HepG2 (cell line): ENCODE measurements around the gene SMC1B. TPM values are rescaled to one million over a fixed set of nuclear protein-coding genes. Genes with fewer than 3 reads are reported as not detected.

Source experiments
- ATF1 ChIP-seq: IDR thresholded peaks from 2 replicates; pipeline ENCODE4 v1.6.1; 2016; ENCODE audit warnings: mild to moderate bottlenecking, control low read depth
- ATF7 ChIP-seq, 2 experiments: fragments of 450-650 bp in 1 of 2; sonication (generic) in 1 of 2; formaldehyde crosslinking in 1 of 2; IDR thresholded peaks; 2 replicates each; pipeline versions ENCODE4 v1.4.0 to v1.6.1; 2016 to 2020; ENCODE audit warnings: antibody characterized with exemption in 1 of 2, mild to moderate bottlenecking in 1 of 2, missing genetic modification reagents in 1 of 2
- ERF ChIP-seq: IDR thresholded peaks from 2 replicates; pipeline ENCODE4 v1.6.1; 2018; ENCODE audit warnings: missing biosample characterization, missing genetic modification reagents
- GTF2F1 ChIP-seq: fragments of 150-350 bp; IDR thresholded peaks from 2 replicates; pipeline ENCODE4 v1.6.1; 2014; ENCODE audit warnings: low read length
- HNRNPH1 ChIP-seq: fragments of 200-400 bp; formaldehyde crosslinking; optimal IDR thresholded peaks from 2 replicates; pipeline ENCODE3; 2017; ENCODE audit warnings: mild to moderate bottlenecking, low read depth, low read length
- ISL2 ChIP-seq: sonication (generic); formaldehyde crosslinking; IDR thresholded peaks from 2 replicates; pipeline ENCODE4 v1.5.0; 2020; ENCODE audit warnings: missing genetic modification reagents
- RBAK ChIP-seq: sonication (generic); formaldehyde crosslinking; IDR thresholded peaks from 2 replicates; pipeline ENCODE4 v1.5.1; 2020; ENCODE audit warnings: mild to moderate bottlenecking, missing genetic modification reagents
- RFXANK ChIP-seq: IDR thresholded peaks from 2 replicates; pipeline ENCODE4 v1.6.1; 2016
- TCF12 ChIP-seq, 2 experiments: fragments of 450-650 bp in 1 of 2; sonication (generic) in 1 of 2; formaldehyde crosslinking in 1 of 2; IDR thresholded peaks; 2 replicates each; pipeline versions ENCODE4 v1.6.1 to v1.8.0; 2017 to 2022; ENCODE audit warnings: antibody characterized with exemption in 1 of 2, mild to moderate bottlenecking in 1 of 2, missing genetic modification reagents in 1 of 2, moderate library complexity in 1 of 2
- TEAD2 ChIP-seq: sonication (generic); formaldehyde crosslinking; IDR thresholded peaks from 2 replicates; pipeline ENCODE4 v1.9.0; 2021; ENCODE audit warnings: missing genetic modification reagents
- ZNF557 ChIP-seq: sonication (generic); formaldehyde crosslinking; IDR thresholded peaks from 2 replicates; pipeline ENCODE4 v1.4.0; 2020; ENCODE audit warnings: missing genetic modification reagents
- ZNF713 ChIP-seq: sonication (generic); formaldehyde crosslinking; IDR thresholded peaks from 2 replicates; pipeline ENCODE4 v1.4.0; 2020; ENCODE audit warnings: mild to moderate bottlenecking, missing genetic modification reagents
- ZNF746 ChIP-seq: sonication (generic); formaldehyde crosslinking; IDR thresholded peaks from 2 replicates; pipeline ENCODE4 v1.8.0; 2022; ENCODE audit warnings: mild to moderate bottlenecking, missing genetic modification reagents
- ZNF850 ChIP-seq: sonication (generic); formaldehyde crosslinking; conservative IDR thresholded peaks from 2 replicates; pipeline ENCODE4 v1.9.0; 2021; ENCODE audit warnings: mild to moderate bottlenecking, missing genetic modification reagents
- polyA plus RNA-seq, 8 experiments: library from polyadenylated mRNA; depleted of rRNA in 3 of 8; stranded (reverse) in 7 of 8; unstranded in 1 of 8; fragments of >200 nt; fragmentation: Illumina TruSeq in 4 of 8; extraction: Trizol in 4 of 8; gene quantifications; 2 replicates each; pipeline versions ENCODE4 v1.2.1 to v1.2.3, GENCODE V29; 2011 to 2016; ENCODE audit warnings: low read depth in 4 of 8, missing spikeins in 1 of 8, mixed read lengths in 1 of 8; ENCODE audit not compliant: insufficient read depth in 1 of 8
- total RNA-seq, 5 experiments: library from RNA; depleted of rRNA; stranded (reverse); fragments of >200 nt; fragmentation: Illumina TruSeq; extraction: Trizol; gene quantifications; 2 replicates each; pipeline ENCODE4 v1.2.3, GENCODE V29; 2016; ENCODE audit warnings: low read depth in 1 of 5
- TF ChIP-seq, protein P1 (sequence below): sonication (generic); formaldehyde crosslinking; IDR thresholded peaks from 2 replicates; pipeline ENCODE4 v1.5.1; 2020; ENCODE audit warnings: missing genetic modification reagents, mild to moderate bottlenecking, borderline replicate concordance
- TF ChIP-seq, protein P2 (sequence below): sonication (generic); formaldehyde crosslinking; IDR thresholded peaks from 2 replicates; pipeline ENCODE4 v1.5.1; 2020; ENCODE audit warnings: mild to moderate bottlenecking, missing genetic modification reagents, borderline replicate concordance
- TF ChIP-seq, protein P3 (sequence below): sonication (generic); formaldehyde crosslinking; IDR thresholded peaks from 2 replicates; pipeline ENCODE4 v1.8.0; 2022; ENCODE audit warnings: mild to moderate bottlenecking, missing genetic modification reagents
- TF ChIP-seq, protein P4 (sequence below): sonication (generic); formaldehyde crosslinking; IDR thresholded peaks from 2 replicates; pipeline ENCODE4 v1.5.1; 2020; ENCODE audit warnings: missing genetic modification reagents, mild to moderate bottlenecking, borderline replicate concordance
- TF ChIP-seq, protein P5 (sequence below): sonication (generic); formaldehyde crosslinking; conservative IDR thresholded peaks from 2 replicates; pipeline ENCODE4 v1.8.0; 2022; ENCODE audit warnings: missing genetic modification reagents
- TF ChIP-seq, protein P6 (sequence below): sonication (generic); formaldehyde crosslinking; IDR thresholded peaks from 2 replicates; pipeline ENCODE4 v1.5.0; 2020; ENCODE audit warnings: missing genetic modification reagents, mild to moderate bottlenecking, borderline replicate concordance

The SMC1B gene
- total and polyA plus RNA-seq, 2 of the 13 experiments (the other 11 are each of a cell fraction or from before 2014, with no cell fraction given): not detected

DNA sequence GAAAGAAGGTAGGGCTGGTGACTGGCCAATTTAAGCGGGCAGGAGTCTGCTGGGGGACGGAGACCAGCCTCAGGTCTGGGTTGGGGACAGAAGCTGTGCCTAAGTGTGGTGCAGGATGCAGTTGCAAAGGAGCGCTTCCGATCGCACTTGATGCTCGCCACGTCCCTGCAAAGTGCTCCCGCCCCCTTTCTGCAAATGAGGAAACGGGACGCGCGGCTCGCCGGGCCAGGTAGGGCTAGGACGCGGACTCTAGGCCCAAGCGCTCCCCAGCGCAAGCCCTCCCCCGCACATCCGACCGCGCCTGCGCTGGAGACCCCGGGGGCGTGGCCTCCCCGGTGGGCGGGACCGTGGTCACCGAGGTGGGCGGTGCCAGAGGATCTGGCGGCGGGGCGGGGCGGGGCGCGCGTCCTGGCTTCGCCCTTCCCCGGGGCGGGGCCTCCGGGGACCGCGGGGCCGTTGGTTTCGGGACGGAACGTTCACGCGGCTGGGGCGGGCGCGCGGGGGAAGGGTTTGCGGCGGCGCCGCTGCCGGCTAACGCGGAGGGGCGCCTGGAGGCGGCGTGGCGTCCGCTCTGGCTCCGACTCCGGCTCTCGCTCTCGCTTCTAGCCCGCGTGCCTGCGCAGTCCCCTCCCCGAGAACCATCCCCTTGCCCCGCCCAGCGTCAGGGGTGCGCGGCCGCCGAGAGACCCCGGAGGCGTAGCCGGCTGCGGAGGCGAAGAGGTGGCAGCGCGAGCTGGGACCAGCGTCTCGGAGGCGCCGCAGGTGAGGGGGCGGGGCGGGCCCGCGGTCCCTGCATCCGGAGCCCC lies 103.8 kb downstream of the SMC1B start, which contains the start of gene FAM118A (continued):
- TF ChIP-seq, protein P1, sequence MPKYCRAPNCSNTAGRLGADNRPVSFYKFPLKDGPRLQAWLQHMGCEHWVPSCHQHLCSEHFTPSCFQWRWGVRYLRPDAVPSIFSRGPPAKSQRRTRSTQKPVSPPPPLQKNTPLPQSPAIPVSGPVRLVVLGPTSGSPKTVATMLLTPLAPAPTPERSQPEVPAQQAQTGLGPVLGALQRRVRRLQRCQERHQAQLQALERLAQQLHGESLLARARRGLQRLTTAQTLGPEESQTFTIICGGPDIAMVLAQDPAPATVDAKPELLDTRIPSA (CRISPR knock-in tag): no peak
- TF ChIP-seq HNRNPH1: no peak
- TF ChIP-seq ZNF746 (CRISPR knock-in tag): no peak
- no peak for TF ChIP-seq GTF2F1
- TF ChIP-seq, protein P2, sequence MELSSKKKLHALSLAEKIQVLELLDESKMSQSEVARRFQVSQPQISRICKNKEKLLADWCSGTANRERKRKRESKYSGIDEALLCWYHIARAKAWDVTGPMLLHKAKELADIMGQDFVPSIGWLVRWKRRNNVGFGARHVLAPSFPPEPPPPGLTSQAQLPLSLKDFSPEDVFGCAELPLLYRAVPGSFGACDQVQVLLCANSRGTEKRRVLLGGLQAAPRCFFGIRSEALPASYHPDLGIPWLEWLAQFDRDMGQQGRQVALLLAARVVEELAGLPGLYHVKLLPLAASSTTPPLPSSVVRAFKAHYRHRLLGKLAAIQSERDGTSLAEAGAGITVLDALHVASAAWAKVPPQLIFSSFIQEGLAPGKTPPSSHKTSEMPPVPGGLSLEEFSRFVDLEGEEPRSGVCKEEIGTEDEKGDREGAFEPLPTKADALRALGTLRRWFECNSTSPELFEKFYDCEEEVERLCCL: no peak
- no peak for TF ChIP-seq ZNF713
- TF ChIP-seq RBAK (CRISPR knock-in tag): no peak
- no peak for TF ChIP-seq ZNF557 (CRISPR knock-in tag)
- TF ChIP-seq, protein P3, sequence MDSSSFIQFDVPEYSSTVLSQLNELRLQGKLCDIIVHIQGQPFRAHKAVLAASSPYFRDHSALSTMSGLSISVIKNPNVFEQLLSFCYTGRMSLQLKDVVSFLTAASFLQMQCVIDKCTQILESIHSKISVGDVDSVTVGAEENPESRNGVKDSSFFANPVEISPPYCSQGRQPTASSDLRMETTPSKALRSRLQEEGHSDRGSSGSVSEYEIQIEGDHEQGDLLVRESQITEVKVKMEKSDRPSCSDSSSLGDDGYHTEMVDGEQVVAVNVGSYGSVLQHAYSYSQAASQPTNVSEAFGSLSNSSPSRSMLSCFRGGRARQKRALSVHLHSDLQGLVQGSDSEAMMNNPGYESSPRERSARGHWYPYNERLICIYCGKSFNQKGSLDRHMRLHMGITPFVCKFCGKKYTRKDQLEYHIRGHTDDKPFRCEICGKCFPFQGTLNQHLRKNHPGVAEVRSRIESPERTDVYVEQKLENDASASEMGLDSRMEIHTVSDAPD (CRISPR knock-in tag): 0 out of 2 replicates have a peak, but pooled peaks have one; percentile 23
- TF ChIP-seq RFXANK: no peak
- TF ChIP-seq, protein P4, sequence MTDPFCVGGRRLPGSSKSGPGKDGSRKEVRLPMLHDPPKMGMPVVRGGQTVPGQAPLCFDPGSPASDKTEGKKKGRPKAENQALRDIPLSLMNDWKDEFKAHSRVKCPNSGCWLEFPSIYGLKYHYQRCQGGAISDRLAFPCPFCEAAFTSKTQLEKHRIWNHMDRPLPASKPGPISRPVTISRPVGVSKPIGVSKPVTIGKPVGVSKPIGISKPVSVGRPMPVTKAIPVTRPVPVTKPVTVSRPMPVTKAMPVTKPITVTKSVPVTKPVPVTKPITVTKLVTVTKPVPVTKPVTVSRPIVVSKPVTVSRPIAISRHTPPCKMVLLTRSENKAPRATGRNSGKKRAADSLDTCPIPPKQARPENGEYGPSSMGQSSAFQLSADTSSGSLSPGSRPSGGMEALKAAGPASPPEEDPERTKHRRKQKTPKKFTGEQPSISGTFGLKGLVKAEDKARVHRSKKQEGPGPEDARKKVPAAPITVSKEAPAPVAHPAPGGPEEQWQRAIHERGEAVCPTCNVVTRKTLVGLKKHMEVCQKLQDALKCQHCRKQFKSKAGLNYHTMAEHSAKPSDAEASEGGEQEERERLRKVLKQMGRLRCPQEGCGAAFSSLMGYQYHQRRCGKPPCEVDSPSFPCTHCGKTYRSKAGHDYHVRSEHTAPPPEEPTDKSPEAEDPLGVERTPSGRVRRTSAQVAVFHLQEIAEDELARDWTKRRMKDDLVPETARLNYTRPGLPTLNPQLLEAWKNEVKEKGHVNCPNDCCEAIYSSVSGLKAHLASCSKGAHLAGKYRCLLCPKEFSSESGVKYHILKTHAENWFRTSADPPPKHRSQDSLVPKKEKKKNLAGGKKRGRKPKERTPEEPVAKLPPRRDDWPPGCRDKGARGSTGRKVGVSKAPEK: no peak
- no peak for TF ChIP-seq ATF1 (CRISPR knock-in tag)
- TF ChIP-seq TEAD2: no peak
- no peak for TF ChIP-seq ATF7 (IDR thresholded peaks at IDR 0.05)
- no peak for TF ChIP-seq ATF7 (CRISPR knock-in tag; IDR thresholded peaks at IDR 0.05)
- TF ChIP-seq ERF (CRISPR knock-in tag): 0 out of 2 replicates have a peak, but pooled peaks have one; percentile 72
- TF ChIP-seq ZNF850: no peak
- TF ChIP-seq TCF12 (IDR thresholded peaks at IDR 0.05): no peak
- no peak; the same call in 1 of the 2 replicates for TF ChIP-seq TCF12 (CRISPR knock-in tag; IDR thresholded peaks at IDR 0.05)
- TF ChIP-seq, protein P5, sequence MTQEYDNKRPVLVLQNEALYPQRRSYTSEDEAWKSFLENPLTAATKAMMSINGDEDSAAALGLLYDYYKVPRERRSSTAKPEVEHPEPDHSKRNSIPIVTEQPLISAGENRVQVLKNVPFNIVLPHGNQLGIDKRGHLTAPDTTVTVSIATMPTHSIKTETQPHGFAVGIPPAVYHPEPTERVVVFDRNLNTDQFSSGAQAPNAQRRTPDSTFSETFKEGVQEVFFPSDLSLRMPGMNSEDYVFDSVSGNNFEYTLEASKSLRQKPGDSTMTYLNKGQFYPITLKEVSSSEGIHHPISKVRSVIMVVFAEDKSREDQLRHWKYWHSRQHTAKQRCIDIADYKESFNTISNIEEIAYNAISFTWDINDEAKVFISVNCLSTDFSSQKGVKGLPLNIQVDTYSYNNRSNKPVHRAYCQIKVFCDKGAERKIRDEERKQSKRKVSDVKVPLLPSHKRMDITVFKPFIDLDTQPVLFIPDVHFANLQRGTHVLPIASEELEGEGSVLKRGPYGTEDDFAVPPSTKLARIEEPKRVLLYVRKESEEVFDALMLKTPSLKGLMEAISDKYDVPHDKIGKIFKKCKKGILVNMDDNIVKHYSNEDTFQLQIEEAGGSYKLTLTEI: no peak
- TF ChIP-seq ISL2 (CRISPR knock-in tag): peak; percentile 57; the same call in 1 of the 2 replicates
- TF ChIP-seq, protein P6, sequence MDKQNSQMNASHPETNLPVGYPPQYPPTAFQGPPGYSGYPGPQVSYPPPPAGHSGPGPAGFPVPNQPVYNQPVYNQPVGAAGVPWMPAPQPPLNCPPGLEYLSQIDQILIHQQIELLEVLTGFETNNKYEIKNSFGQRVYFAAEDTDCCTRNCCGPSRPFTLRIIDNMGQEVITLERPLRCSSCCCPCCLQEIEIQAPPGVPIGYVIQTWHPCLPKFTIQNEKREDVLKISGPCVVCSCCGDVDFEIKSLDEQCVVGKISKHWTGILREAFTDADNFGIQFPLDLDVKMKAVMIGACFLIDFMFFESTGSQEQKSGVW: no peak
